ENCODE results near the gene OXCT2.

Gene OXCT2

GRCh38 chr1:39795651-39796050 lies 24.5 kb upstream of the OXCT2 start:
- no peak overlapping the region for H3K9ac ChIP-seq (ENCODE audit: low read length)
- no peak for DNase-seq
- no peak overlapping the region for H3K4me3 ChIP-seq (ENCODE audit: low read length)
- H3K4me2 ChIP-seq (ENCODE audit: low read depth, low read length), result no peak overlapping the region
- H2AFZ ChIP-seq (ENCODE audit: low read length), result no peak overlapping the region
- no peaks in the 10 kb centered on the region for H3K9me3 ChIP-seq (replicated peaks; ENCODE audit: insufficient read depth, low read length)
- no peaks in the 10 kb centered on the region for H3K79me2 ChIP-seq (ENCODE audit: low read length)
- H3K27ac ChIP-seq (ENCODE audit: low read length), result no peak overlapping the region
- H3F3A ChIP-seq (ENCODE audit: insufficient read depth, low read length), result peaks cover 5% of the 10 kb centered on the region; the same call in 1 of the 2 replicates
- peaks cover 23% of the 10 kb centered on the region for H3K4me1 ChIP-seq (ENCODE audit: low read length)
- no peaks in the 10 kb centered on the region for H4K20me1 ChIP-seq (ENCODE audit: insufficient read depth, low read length)
- no peaks in the 10 kb centered on the region for H3K27me3 ChIP-seq (replicated peaks; ENCODE audit: insufficient read depth, low read length)
- TF ChIP-seq EZH2phosphoT487 (IDR thresholded peaks at IDR 0.05; ENCODE audit: low read length) (no peak), EZH2 (optimal IDR thresholded peaks at IDR 0.05; ENCODE audit: low read depth, low read length) (no peak)
- TF ChIP-seq, protein P1, sequence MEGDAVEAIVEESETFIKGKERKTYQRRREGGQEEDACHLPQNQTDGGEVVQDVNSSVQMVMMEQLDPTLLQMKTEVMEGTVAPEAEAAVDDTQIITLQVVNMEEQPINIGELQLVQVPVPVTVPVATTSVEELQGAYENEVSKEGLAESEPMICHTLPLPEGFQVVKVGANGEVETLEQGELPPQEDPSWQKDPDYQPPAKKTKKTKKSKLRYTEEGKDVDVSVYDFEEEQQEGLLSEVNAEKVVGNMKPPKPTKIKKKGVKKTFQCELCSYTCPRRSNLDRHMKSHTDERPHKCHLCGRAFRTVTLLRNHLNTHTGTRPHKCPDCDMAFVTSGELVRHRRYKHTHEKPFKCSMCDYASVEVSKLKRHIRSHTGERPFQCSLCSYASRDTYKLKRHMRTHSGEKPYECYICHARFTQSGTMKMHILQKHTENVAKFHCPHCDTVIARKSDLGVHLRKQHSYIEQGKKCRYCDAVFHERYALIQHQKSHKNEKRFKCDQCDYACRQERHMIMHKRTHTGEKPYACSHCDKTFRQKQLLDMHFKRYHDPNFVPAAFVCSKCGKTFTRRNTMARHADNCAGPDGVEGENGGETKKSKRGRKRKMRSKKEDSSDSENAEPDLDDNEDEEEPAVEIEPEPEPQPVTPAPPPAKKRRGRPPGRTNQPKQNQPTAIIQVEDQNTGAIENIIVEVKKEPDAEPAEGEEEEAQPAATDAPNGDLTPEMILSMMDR (IDR thresholded peaks at IDR 0.05; ENCODE audit: low read length), result no peak
- no peaks in the 10 kb centered on the region for H3K9me2 ChIP-seq (replicated peaks; ENCODE audit: insufficient read depth, low read length)
- no peaks in the 10 kb centered on the region for H3K36me3 ChIP-seq (replicated peaks; ENCODE audit: insufficient read depth, low read length)

DNA sequence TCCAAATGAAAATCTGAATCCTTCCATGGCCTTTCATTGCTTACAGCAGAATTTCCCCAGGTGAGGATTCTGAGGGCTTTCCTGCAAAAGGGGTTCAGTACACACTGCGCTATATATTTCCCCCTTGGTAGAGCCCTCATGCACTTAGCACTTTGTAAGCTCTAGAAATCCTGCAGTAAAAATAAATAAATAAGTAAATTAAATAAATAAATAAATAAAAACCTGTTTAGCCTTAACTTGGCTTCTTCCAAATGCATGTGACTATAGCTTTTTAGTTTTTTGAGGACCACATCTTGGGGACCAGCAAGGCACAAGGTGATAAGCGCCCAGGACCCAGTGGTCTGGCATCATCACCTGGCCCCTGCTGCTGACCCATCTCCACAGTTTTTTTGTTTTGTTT lies 20.7 kb upstream of the OXCT2 start:
- no peak for DNase-seq
- Histone ChIP-seq H2AFZ (ENCODE audit: low read length) (no peak overlapping the region), H4K20me1 (ENCODE audit: insufficient read depth, low read length) (no peaks in the 10 kb centered on the region), H3K27me3 (replicated peaks; ENCODE audit: insufficient read depth, low read length) (no peaks in the 10 kb centered on the region), H3K9me3 (replicated peaks; ENCODE audit: insufficient read depth, low read length) (no peaks in the 10 kb centered on the region), H3K79me2 (ENCODE audit: low read length) (peaks cover 18% of the 10 kb centered on the region), H3K4me3 (ENCODE audit: low read length) (no peak overlapping the region), H3K4me2 (ENCODE audit: low read depth, low read length) (no peak overlapping the region), H3K9me2 (replicated peaks; ENCODE audit: insufficient read depth, low read length) (no peaks in the 10 kb centered on the region), H3F3A (ENCODE audit: insufficient read depth, low read length) (peaks cover 5% of the 10 kb centered on the region), H3K9ac (ENCODE audit: low read length) (no peak overlapping the region), H3K4me1 (ENCODE audit: low read length) (peaks cover 9% of the 10 kb centered on the region), H3K27ac (ENCODE audit: low read length) (no peak overlapping the region), H3K36me3 (replicated peaks; ENCODE audit: insufficient read depth, low read length) (no peaks in the 10 kb centered on the region)
- TF ChIP-seq EZH2phosphoT487 (IDR thresholded peaks at IDR 0.05; ENCODE audit: low read length) (no peak), EZH2 (optimal IDR thresholded peaks at IDR 0.05; ENCODE audit: low read depth, low read length) (no peak)
- TF ChIP-seq, protein P1 (IDR thresholded peaks at IDR 0.05; ENCODE audit: low read length), result no peak

DNA sequence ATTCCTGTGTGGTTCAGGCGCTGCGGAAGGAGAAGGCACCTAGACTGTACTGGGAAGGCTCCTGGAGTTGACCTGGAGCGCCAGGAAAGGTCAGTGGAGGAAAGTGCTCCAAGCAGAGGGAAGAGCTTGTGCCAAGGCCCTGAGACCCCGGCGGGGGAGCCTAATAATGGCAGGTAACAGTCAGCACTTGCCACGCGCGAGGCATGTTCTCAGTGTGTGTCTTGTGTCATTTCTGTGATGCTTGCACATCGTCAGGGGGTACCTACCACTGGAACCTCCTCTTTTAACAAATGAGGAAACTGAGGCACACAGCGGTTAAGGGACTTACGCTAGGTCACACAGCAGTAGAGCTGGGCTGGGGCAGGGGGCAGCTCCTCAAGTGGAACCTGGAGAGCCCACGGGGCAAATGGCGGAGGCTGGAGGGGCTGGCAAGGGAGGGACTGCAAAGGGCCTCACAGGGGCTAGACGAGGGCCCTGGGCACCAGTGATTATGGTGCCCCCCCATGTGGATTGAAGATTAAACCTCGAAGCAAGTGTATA lies 18.5 kb upstream of the OXCT2 start:
- Histone ChIP-seq H3K27me3 (replicated peaks; ENCODE audit: insufficient read depth, low read length) (no peaks in the 10 kb centered on the region), H3K79me2 (ENCODE audit: low read length) (peaks cover 31% of the 10 kb centered on the region), H3K36me3 (replicated peaks; ENCODE audit: insufficient read depth, low read length) (no peaks in the 10 kb centered on the region), H3K4me2 (ENCODE audit: low read depth, low read length) (peak overlapping the region; percentile 98), H3K9me3 (replicated peaks; ENCODE audit: insufficient read depth, low read length) (no peaks in the 10 kb centered on the region), H3K9me2 (replicated peaks; ENCODE audit: insufficient read depth, low read length) (no peaks in the 10 kb centered on the region), H2AFZ (ENCODE audit: low read length) (peak overlapping the region; percentile 91), H3K4me1 (ENCODE audit: low read length) (peaks cover 9% of the 10 kb centered on the region), H3K9ac (ENCODE audit: low read length) (peak overlapping the region; percentile 77), H3K27ac (ENCODE audit: low read length) (peak overlapping the region; percentile 58; the same call in 1 of the 2 replicates), H3K4me3 (ENCODE audit: low read length) (peak overlapping the region; percentile 84), H3F3A (ENCODE audit: insufficient read depth, low read length) (peaks cover 5% of the 10 kb centered on the region), H4K20me1 (ENCODE audit: insufficient read depth, low read length) (no peaks in the 10 kb centered on the region)
- DNase-seq, result peak; percentile 15
- TF ChIP-seq, protein P1 (IDR thresholded peaks at IDR 0.05; ENCODE audit: low read length), result no peak
- TF ChIP-seq EZH2phosphoT487 (IDR thresholded peaks at IDR 0.05; ENCODE audit: low read length) (no peak), EZH2 (optimal IDR thresholded peaks at IDR 0.05; ENCODE audit: low read depth, low read length) (no peak)
